Nephron (organoid): Measurements from ENCODE around the gene ERBIN.

Experiments used
- H3K27ac Mint-ChIP-seq, 3 experiments: 2 replicates each; pipeline ENCODE4 v1.8.0; 2020; ENCODE audit warnings: mixed read lengths in 3 of 3, mild to moderate bottlenecking in 2 of 3, moderate library complexity in 1 of 3
- H3K27me3 Mint-ChIP-seq: 2 replicates; pipeline ENCODE4 v1.8.0; 2021; ENCODE audit warnings: low read depth, mild to moderate bottlenecking, moderate library complexity, mixed read lengths
- H3K36me3 Mint-ChIP-seq: 2 replicates; pipeline ENCODE4 v1.8.0; 2020; ENCODE audit warnings: low read depth, mixed read lengths
- H3K4me1 Mint-ChIP-seq: 2 replicates; pipeline ENCODE4 v1.8.0; 2020; ENCODE audit warnings: mixed read lengths
- H3K4me3 Mint-ChIP-seq, 3 experiments: 2 replicates each; pipeline ENCODE4 v1.8.0; 2020; ENCODE audit warnings: mild to moderate bottlenecking in 3 of 3, mixed read lengths in 3 of 3, moderate library complexity in 2 of 3
- H3K9me3 Mint-ChIP-seq: 2 replicates; pipeline ENCODE4 v1.8.0; 2020; ENCODE audit warnings: mixed read lengths
- TF ChIP-seq, protein P1 (sequence below), 3 experiments: fragments of 200-600 bp; sonication (generic); IDR thresholded peaks; one replicate each; pipeline ENCODE4 v1.5.0; 2021; ENCODE audit warnings: antibody characterized with exemption in 3 of 3; ENCODE audit not compliant: unreplicated experiment in 3 of 3

ERBIN gene

DNA sequence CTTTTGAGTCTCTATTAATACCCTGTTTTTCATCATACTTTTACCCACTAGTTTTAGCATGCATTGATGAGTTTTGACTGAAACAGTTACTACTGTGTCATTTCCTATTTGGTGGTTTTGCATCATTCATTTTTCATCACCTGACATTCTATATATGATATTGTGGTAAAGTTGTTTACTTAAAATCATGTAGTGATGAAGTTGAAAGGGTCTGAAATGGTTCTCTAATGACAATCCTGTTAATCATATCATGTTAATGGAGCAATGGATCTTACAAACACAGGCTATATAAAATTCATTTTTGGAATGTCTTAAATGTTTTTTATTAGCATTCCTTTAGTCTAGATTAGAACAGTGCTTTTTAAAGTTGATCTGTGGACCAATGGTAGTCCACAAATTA, 84.1 kb downstream of the ERBIN start:
- peaks cover 8% of the 10 kb centered on the region for H3K4me1 Mint-ChIP-seq
- TF ChIP-seq, protein P1, sequence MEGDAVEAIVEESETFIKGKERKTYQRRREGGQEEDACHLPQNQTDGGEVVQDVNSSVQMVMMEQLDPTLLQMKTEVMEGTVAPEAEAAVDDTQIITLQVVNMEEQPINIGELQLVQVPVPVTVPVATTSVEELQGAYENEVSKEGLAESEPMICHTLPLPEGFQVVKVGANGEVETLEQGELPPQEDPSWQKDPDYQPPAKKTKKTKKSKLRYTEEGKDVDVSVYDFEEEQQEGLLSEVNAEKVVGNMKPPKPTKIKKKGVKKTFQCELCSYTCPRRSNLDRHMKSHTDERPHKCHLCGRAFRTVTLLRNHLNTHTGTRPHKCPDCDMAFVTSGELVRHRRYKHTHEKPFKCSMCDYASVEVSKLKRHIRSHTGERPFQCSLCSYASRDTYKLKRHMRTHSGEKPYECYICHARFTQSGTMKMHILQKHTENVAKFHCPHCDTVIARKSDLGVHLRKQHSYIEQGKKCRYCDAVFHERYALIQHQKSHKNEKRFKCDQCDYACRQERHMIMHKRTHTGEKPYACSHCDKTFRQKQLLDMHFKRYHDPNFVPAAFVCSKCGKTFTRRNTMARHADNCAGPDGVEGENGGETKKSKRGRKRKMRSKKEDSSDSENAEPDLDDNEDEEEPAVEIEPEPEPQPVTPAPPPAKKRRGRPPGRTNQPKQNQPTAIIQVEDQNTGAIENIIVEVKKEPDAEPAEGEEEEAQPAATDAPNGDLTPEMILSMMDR (IDR thresholded peaks at IDR 0.05; ENCODE audit: unreplicated experiment in 3 of 3) = no peak
- no peak overlapping the region for H3K4me3 Mint-ChIP-seq
- H3K9me3 Mint-ChIP-seq = peaks cover 3% of the 10 kb centered on the region
- peaks cover 33% of the 10 kb centered on the region for H3K36me3 Mint-ChIP-seq
- no peaks in the 10 kb centered on the region for H3K27me3 Mint-ChIP-seq
- H3K27ac Mint-ChIP-seq = no peak overlapping the region

DNA sequence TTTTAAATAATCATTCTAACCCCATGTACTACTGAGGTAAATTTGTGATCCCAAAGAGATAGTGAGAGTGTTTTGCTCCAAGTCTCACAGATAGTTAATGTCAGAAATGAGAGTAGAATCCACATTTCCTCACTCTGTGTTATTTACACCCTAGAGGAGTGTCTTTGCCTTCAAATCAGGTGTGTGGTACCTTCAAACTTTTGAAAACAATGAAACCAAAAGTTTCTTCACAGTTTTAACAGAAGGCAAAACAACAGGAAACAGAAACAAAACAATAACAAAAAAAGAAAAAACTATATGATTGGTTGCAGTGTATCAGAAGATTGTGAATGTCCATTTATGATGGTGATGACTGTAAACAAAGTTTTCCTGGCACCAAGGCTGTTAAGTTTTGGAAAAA, 85.9 kb downstream of the ERBIN start:
- H3K9me3 Mint-ChIP-seq = peaks cover 2% of the 10 kb centered on the region
- peaks cover 8% of the 10 kb centered on the region for H3K4me1 Mint-ChIP-seq
- H3K27ac Mint-ChIP-seq = no peak overlapping the region
- TF ChIP-seq, protein P1 (IDR thresholded peaks at IDR 0.05; ENCODE audit: unreplicated experiment in 3 of 3) = no peak
- H3K27me3 Mint-ChIP-seq = no peaks in the 10 kb centered on the region
- no peak overlapping the region for H3K4me3 Mint-ChIP-seq
- peaks cover 41% of the 10 kb centered on the region for H3K36me3 Mint-ChIP-seq

DNA sequence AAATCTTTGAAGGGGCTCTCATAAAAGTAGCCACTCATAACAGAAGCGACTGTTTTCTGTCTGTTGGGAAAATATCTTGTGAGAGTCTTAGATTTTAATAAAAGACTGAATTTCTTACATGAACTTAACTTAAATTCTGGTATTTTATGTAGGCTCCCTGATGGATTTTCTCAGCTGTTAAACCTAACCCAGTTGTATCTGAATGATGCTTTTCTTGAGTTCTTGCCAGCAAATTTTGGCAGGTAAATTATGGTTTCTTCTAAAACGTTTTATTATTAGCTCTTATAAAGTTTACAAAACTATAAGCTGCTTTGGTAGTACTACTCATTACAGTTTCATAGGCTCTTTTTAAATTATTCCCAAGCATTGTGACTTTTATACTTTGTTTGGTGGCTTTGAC, 87.0 kb downstream of the ERBIN start:
- H3K9me3 Mint-ChIP-seq = peaks cover 8% of the 10 kb centered on the region
- H3K36me3 Mint-ChIP-seq = peaks cover 46% of the 10 kb centered on the region
- H3K4me3 Mint-ChIP-seq = no peak overlapping the region
- no peaks in the 10 kb centered on the region for H3K27me3 Mint-ChIP-seq
- H3K27ac Mint-ChIP-seq = peak overlapping the region in 1 of 3 experiments; percentile 32
- H3K4me1 Mint-ChIP-seq = peaks cover 8% of the 10 kb centered on the region
- TF ChIP-seq, protein P1 (IDR thresholded peaks at IDR 0.05; ENCODE audit: unreplicated experiment in 3 of 3) = no peak

DNA sequence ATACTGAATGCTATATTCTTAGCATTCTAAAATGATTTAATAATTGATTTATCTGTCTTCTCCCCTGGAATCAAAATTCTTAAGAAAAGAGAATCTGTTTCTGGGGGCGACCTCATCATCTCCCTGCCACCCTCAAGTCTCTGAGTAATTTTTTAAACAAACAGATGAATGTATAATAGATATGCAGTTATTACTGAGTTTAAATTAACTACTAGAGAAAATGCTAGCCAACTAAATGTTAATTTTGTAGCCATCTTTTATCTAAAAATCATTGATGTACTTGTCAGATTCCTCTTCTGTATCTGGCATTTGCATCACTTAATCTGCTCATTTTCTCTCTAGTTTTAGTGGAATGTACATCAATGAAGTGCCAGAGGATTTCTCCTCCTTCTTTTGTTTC, 87.5 kb downstream of the ERBIN start:
- Mint-ChIP-seq H3K4me3 (no peak overlapping the region), H3K27ac (peak overlapping the region in 1 of 3 experiments; percentile 32), H3K4me1 (peaks cover 8% of the 10 kb centered on the region), H3K36me3 (peaks cover 48% of the 10 kb centered on the region), H3K9me3 (peaks cover 8% of the 10 kb centered on the region), H3K27me3 (no peaks in the 10 kb centered on the region)
- TF ChIP-seq, protein P1 (IDR thresholded peaks at IDR 0.05; ENCODE audit: unreplicated experiment in 3 of 3) = no peak

DNA sequence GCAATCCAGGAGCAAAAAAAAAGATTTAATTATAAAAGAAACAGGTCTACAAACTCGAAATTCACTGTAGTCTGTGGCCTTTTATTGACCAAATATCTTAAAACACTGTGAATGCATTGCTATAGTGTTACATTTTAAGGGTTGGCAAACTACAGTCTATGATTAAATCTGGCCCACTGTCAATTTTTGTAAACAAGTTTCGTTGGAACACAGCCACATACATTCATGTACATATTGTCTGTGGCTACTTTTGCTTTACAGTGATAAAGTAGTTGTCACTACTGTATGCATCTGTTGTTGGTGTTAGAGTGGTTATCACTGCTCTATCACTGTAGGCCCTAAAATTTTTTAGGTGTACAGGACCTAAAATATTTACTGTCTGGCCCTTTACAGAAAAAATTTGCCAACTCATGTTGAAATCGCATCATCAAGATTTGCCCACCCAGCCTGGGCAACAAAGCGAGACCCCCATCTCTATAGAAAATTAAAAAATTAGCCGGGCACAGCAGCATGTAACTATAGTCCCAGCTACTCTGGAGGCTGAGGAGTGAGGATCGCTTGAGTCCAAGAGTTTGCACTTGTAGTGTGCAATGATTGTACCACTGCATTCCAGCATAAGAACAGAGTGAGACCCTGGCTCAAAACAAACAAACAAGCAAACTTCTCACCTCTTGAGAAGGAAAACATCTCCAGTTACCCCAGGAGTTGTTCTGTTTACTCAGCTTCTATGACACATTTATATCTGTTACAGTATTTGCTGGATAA, 89.0 kb downstream of the ERBIN start:
- TF ChIP-seq, protein P1 (IDR thresholded peaks at IDR 0.05; ENCODE audit: unreplicated experiment in 3 of 3) = no peak
- Mint-ChIP-seq H3K4me1 (peaks cover 8% of the 10 kb centered on the region), H3K27ac (no peak overlapping the region), H3K36me3 (peaks cover 51% of the 10 kb centered on the region), H3K27me3 (no peaks in the 10 kb centered on the region), H3K4me3 (no peak overlapping the region), H3K9me3 (peaks cover 8% of the 10 kb centered on the region)

DNA sequence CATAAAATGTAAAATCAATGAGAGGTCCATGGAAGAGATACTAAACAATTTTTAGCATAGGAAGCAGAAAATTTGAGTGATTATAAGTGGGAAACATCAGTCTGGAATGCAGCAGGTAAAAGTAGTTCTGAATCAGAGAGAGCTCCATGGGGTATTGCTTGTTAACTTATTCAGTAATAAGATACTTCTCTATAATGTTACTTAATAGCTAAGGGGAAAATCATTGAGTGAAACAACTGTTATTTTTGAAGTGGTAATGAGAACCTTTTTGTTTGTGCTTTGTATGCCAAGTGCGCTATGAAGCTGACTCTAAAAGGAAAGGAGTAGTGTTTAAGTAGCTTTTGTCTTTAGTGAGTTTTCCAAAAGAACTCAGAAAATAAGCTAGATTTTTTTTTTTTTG, 95.2 kb downstream of the ERBIN start:
- TF ChIP-seq, protein P1 (IDR thresholded peaks at IDR 0.05; ENCODE audit: unreplicated experiment in 3 of 3) = no peak
- peaks cover 6% of the 10 kb centered on the region for H3K4me1 Mint-ChIP-seq
- no peak overlapping the region for H3K4me3 Mint-ChIP-seq

More for the DNA sequence above, 95.2 kb downstream of the ERBIN start:
- H3K27ac Mint-ChIP-seq = peak overlapping the region in 1 of 3 experiments; percentile 15
- H3K9me3 Mint-ChIP-seq = peaks cover 8% of the 10 kb centered on the region
- peaks cover 59% of the 10 kb centered on the region for H3K36me3 Mint-ChIP-seq
- H3K27me3 Mint-ChIP-seq = no peaks in the 10 kb centered on the region
